ENCODE results near the gene ARHGAP40.

ARHGAP40 gene

DNA sequence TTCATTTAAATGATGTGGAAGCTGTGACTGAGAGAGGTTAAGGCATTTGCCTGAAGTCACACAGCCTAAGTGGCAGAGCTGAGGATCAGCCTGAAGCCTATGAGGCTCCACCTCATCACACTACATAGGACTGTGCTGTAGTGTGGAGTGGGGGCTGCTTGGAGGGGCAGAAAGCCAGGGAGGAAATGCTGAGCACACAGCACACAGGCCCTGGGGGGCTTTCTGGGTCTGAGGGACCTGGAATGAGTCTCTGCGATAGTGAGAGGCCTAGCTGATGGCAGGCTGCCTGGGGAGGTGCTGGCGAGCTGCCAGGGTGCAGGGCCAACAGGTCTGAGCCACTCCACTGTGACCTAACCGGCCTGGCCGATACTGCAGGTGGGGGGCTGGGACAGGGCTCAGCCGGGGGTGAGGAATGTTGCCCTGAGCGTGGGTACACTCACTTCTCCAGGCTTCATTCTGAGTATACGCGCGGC lies 2.2 kb upstream of the ARHGAP40 start:
- TF ChIP-seq, protein P1, sequence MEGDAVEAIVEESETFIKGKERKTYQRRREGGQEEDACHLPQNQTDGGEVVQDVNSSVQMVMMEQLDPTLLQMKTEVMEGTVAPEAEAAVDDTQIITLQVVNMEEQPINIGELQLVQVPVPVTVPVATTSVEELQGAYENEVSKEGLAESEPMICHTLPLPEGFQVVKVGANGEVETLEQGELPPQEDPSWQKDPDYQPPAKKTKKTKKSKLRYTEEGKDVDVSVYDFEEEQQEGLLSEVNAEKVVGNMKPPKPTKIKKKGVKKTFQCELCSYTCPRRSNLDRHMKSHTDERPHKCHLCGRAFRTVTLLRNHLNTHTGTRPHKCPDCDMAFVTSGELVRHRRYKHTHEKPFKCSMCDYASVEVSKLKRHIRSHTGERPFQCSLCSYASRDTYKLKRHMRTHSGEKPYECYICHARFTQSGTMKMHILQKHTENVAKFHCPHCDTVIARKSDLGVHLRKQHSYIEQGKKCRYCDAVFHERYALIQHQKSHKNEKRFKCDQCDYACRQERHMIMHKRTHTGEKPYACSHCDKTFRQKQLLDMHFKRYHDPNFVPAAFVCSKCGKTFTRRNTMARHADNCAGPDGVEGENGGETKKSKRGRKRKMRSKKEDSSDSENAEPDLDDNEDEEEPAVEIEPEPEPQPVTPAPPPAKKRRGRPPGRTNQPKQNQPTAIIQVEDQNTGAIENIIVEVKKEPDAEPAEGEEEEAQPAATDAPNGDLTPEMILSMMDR (IDR thresholded peaks at IDR 0.05; ENCODE audit: low read depth, low read length, missing control alignments), result no peak
- peaks cover 7% of the 10 kb centered on the region for H3K27me3 ChIP-seq (replicated peaks)
- no peak overlapping the region for H3K27ac ChIP-seq
- DNase-seq, result no peak
- H3K36me3 ChIP-seq (replicated peaks), result no peaks in the 10 kb centered on the region
- no peak overlapping the region for H3K4me3 ChIP-seq (ENCODE audit: low read depth, low read length)
- in situ Hi-C loops (cut with HindIII; ENCODE audit: low pct_ligation_motif_present, low sequenced_read_pairs), result no loop called here

DNA sequence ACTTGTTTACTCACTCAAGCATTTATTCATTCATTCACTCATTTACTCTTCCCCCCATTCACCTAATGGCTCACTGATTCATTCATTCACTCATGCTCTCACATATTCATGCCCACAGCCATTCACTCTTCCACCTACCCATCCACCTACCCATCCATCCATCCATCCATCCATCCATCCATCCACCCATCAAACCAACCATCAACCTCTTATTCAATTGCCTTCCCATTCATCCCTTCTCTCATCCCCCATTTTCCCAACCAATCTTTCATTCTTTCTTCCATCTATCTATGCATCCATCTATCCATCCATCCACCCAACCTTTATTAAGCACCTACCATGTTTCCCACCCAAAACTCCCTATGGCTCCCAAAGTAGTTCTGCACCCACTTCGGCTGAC lies 1.6 kb upstream of the ARHGAP40 start:
- H3K36me3 ChIP-seq (replicated peaks), result no peaks in the 10 kb centered on the region
- no peak overlapping the region for H3K4me3 ChIP-seq (ENCODE audit: low read depth, low read length)
- no peak overlapping the region for H3K27ac ChIP-seq
- TF ChIP-seq, protein P1 (IDR thresholded peaks at IDR 0.05; ENCODE audit: low read depth, low read length, missing control alignments), result no peak
- in situ Hi-C loops (cut with HindIII; ENCODE audit: low pct_ligation_motif_present, low sequenced_read_pairs), result no loop called here
- peaks cover 7% of the 10 kb centered on the region for H3K27me3 ChIP-seq (replicated peaks)
- no peak for DNase-seq

DNA sequence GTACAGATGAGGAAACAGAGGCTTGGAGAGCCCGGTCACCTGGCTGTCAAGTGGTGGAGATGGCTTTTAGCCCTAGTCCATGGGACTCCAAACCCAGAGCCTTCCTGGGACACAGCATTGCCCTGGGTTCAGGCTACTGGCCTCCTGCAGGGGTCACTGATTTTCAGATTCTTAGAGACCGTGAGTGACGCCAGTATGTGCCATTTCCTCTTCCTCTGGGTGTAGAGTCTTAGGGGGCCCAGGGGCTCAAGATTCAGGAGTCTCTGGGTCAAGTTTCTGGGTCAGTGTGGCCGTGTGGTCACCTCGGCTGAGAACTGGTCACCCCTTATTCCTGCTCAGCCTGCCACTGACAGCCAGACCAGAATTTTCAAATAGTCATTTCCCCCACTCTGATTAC lies 574 bp downstream of the ARHGAP40 start:
- Histone ChIP-seq H3K4me3 (ENCODE audit: low read depth, low read length) (no peak overlapping the region), H3K36me3 (replicated peaks) (no peaks in the 10 kb centered on the region), H3K27ac (no peak overlapping the region), H3K27me3 (replicated peaks) (peaks cover 7% of the 10 kb centered on the region)
- no peak for DNase-seq
- TF ChIP-seq, protein P1 (IDR thresholded peaks at IDR 0.05; ENCODE audit: low read depth, low read length, missing control alignments), result no peak
- in situ Hi-C loops (cut with HindIII; ENCODE audit: low pct_ligation_motif_present, low sequenced_read_pairs), result no loop called here

DNA sequence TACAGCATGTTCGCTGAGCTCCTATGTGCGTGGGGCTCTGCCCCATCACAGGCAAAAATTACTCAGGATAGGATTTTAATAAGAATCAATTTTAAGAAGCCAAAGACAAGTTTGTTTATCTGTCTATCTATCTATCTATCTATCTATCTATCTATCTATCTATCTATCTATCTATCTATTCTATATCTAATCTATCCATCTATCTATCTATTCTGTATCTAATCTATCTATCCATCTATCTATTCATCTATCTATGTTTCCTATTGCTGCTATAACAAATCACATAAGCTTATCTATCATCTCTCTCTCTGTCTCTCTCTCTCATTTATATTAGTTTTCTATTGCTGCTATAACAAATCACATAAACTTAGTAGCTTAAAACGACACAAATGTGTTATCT lies 1.7 kb downstream of the ARHGAP40 start:
- DNase-seq, result no peak
- Histone ChIP-seq H3K4me3 (ENCODE audit: low read depth, low read length) (no peak overlapping the region), H3K27ac (no peak overlapping the region), H3K27me3 (replicated peaks) (peaks cover 7% of the 10 kb centered on the region), H3K36me3 (replicated peaks) (no peaks in the 10 kb centered on the region)
- TF ChIP-seq, protein P1 (IDR thresholded peaks at IDR 0.05; ENCODE audit: low read depth, low read length, missing control alignments), result no peak
- in situ Hi-C loops (cut with HindIII; ENCODE audit: low pct_ligation_motif_present, low sequenced_read_pairs), result no loop called here

DNA sequence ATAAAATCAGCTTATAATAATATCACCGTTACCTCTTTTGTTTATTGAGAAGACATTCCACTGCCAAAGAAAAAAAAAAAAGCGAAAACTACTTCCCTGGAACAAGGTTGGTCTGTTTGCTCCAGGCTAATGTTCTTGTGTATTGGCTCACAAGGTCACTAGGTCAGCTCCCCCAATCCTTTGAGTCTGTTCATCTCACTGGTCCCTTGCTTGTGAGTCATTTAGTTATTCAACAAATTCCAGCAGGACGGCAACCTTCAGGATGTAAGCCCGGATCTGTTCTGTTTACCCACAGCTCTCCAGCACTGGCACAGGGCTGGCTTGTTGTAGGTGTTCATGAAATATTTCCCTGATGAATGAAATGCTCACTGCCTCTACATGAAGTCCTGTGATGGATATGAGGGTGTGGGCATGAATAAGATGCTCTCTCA lies 3.3 kb downstream of the ARHGAP40 start:
- DNase-seq, result peak; percentile 32
- in situ Hi-C loops (cut with HindIII; ENCODE audit: low pct_ligation_motif_present, low sequenced_read_pairs), result no loop called here
- TF ChIP-seq, protein P1 (IDR thresholded peaks at IDR 0.05; ENCODE audit: low read depth, low read length, missing control alignments), result no peak
- Histone ChIP-seq H3K36me3 (replicated peaks) (no peaks in the 10 kb centered on the region), H3K27me3 (replicated peaks) (peaks cover 7% of the 10 kb centered on the region), H3K27ac (no peak overlapping the region), H3K4me3 (ENCODE audit: low read depth, low read length) (no peak overlapping the region)

DNA sequence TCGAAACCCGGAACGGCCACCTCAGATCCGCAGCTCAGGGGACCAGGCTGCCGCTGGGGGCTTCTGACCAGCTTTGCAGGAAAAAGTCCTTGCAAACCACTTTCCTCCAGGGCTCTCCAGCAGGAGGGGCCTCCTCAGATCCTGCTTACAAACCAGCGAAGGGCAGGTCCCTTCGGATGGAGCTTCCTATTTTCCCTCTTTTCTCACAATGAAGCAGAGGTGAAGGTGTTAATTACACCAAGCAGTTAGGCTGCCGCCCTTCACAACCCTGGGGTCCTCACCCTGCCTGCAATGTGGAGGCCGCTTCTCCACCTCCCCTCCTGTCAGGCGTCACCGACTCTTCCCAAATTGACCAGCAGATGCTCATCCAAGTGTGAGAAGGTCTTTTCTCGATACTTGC lies 5.7 kb downstream of the ARHGAP40 start:
- H3K36me3 ChIP-seq (replicated peaks), result no peaks in the 10 kb centered on the region
- H3K27ac ChIP-seq, result no peak overlapping the region
- TF ChIP-seq, protein P1 (IDR thresholded peaks at IDR 0.05; ENCODE audit: low read depth, low read length, missing control alignments), result no peak
- DNase-seq, result no peak
- H3K4me3 ChIP-seq (ENCODE audit: low read depth, low read length), result no peak overlapping the region
- H3K27me3 ChIP-seq (replicated peaks), result peaks cover under 1% of the 10 kb centered on the region
- in situ Hi-C loops (cut with HindIII; ENCODE audit: low pct_ligation_motif_present, low sequenced_read_pairs), result no loop called here
